Fibroblast of lung (primary cell): Measurements from ENCODE around the gene ZNF763.

Source experiments
- CTCF ChIP-seq, 2 donors: IDR thresholded peaks in 1 of 2; conservative IDR thresholded peaks in 1 of 2; 1 replicate in 1 of 2; 2 replicates in 1 of 2; pipeline ENCODE4 v1.5.1; 2011 to 2012; ENCODE audit warnings: low read length in 2 of 2, control low read depth in 1 of 2, inconsistent platforms in 1 of 2, low read depth in 1 of 2, mild to moderate bottlenecking in 1 of 2
- EZH2 ChIP-seq: IDR thresholded peaks from 2 replicates; pipeline ENCODE4 v1.5.1; 2012; ENCODE audit warnings: low read length, control low read depth, mild to moderate bottlenecking; ENCODE audit errors: missing control alignments

GRCh38 chr19:11989112-11989456, 24.2 kb downstream of the ZNF763 start:
- TF ChIP-seq CTCF (conservative IDR thresholded peaks at IDR 0.05 in 1 of 2, IDR thresholded peaks at IDR 0.05 in 1 of 2; ENCODE audit: low read depth in 1 of 2, low read length in 2 of 2) (no peak), EZH2 (no peak)
